HG03045 (cell line): ENCODE measurements around the gene PRSS56.
A peak's percentile ranks its signal among the peaks of the same experiment; 100 is the strongest.

Experiments
- ATAC-seq: cut with Tn5 transposase; IDR thresholded peaks from one replicate; pipeline ENCODE4 v1.9.1; 2021; ENCODE audit warnings: mild to moderate bottlenecking, moderate library complexity; ENCODE audit not compliant: unreplicated experiment

The PRSS56 gene

GRCh38 chr2:232540441-232541041 is 20.4 kb downstream of the PRSS56 start:
- no peak for ATAC-seq

DNA sequence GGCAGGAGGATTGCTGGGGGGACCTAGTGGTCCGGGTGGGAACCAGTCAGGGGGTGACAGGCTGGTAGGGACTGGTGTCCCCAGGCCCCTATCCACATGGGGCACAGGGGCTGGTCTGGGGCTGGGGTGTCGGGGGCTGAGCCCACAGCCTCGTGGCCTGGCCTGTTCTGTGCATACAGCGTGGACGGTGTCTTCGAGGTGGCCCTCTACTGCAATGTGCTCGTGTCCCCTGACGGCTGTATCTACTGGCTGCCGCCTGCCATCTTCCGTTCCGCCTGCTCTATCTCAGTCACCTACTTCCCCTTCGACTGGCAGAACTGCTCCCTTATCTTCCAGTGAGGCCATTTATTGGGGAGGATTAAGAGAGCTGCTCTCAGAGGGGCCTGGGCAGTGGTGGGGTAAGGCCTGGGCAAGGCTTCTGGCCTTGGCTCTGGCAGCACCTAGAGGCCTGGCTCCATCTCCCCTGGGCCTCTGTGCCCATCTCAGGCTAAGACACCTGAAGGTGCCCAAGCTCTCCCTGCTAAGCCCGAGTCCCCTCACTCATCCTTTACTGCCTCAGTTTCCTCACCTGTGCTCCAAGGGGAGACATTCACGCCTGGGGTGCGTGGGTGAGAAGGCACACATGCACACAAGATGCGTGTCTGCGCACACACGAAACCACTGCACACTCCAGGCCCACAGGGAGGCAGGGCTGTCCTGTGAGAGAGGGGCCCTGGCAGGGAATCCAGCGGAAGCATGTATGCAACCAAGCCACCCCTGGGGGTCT is 21.2 kb downstream of the PRSS56 start:
- no peak for ATAC-seq

GRCh38 chr2:232541961-232542714 is 21.9 kb downstream of the PRSS56 start:
- no peak for ATAC-seq

DNA sequence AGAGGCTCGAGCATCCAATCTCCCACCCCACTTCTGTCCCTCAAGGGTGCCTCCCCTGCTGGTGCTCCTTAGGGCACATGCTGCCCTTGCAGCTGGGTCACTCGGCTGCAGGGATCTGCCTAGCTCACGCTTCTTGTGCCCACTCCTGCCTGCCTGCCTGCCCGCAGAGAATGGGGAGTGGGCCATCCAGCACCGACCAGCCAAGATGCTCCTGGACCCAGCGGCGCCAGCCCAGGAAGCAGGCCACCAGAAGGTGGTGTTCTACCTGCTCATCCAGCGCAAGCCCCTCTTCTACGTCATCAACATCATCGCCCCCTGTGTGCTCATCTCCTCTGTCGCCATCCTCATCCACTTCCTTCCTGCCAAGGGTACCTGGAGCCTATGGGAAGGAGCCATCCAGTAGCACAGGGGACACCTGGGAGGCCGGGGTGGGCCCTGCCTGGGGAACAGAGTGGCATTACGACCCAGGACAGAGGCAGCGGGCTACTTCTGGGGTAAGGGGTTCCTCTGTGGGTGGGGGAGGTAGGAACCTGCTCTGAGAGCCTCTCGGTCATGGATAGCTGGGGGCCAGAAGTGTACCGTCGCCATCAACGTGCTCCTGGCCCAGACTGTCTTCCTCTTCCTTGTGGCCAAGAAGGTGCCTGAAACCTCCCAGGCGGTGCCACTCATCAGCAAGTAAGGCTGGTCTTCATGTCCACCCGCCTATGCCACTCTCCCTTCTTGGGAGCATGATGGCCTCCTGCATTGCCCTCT is 22.7 kb downstream of the PRSS56 start:
- ATAC-seq, result no peak

DNA sequence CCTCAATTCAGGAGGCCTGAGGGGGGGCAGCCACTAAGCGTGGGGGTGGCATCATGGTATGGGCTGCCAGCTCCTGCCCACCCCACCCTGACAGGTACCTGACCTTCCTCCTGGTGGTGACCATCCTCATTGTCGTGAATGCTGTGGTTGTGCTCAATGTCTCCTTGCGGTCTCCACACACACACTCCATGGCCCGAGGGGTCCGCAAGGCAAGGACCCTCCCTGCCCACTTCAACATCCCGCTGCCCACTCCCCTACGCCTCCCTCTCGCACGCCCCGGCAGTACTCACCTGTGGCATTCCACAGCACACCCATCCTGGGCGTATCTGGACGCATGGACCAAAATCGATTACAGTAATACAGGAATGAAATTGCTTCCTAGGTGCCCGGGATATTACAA is 23.3 kb downstream of the PRSS56 start:
- no peak for ATAC-seq

DNA sequence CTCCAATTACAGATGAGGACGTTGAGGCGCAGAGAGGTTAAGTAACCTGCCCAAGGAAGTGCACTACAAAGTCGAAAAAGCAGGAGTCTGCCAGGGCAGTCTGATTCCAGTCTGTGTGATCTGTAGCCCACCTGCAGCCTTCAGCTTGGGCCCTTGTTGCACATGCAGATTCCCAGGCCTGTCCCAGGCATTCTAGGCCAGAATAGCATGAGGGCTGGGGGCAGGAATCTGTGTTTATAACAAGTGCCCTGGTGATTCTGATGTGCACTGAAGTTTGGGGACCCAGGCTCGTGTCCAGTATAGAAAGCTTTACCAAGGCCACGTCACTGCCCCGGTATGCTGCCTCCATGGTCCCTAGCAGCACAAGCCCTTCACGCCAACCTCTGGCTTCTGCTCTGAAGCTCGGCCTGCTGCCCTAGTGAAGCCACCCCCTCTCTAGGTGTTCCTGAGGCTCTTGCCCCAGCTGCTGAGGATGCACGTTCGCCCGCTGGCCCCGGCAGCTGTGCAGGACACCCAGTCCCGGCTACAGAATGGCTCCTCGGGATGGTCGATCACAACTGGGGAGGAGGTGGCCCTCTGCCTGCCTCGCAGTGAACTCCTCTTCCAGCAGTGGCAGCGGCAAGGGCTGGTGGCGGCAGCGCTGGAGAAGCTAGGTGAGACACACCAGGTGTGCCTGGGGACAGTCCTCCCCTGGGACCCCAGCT is 23.9 kb downstream of the PRSS56 start:
- no peak for ATAC-seq

DNA sequence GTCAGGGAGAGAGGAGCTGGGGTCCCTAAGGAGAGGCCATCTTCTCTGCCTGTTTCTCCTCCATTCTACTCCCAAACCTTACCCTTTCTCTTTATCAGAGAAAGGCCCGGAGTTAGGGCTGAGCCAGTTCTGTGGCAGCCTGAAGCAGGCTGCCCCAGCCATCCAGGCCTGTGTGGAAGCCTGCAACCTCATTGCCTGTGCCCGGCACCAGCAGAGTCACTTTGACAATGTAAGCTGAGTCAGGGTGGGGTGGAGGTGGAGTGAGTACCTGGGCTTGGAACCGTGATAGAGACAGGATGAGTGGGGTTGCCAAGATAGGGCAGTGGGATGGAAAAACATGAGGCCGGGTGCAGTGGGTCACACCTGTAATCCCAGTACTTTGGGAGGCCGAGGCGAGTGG is 24.5 kb downstream of the PRSS56 start:
- no peak for ATAC-seq

DNA sequence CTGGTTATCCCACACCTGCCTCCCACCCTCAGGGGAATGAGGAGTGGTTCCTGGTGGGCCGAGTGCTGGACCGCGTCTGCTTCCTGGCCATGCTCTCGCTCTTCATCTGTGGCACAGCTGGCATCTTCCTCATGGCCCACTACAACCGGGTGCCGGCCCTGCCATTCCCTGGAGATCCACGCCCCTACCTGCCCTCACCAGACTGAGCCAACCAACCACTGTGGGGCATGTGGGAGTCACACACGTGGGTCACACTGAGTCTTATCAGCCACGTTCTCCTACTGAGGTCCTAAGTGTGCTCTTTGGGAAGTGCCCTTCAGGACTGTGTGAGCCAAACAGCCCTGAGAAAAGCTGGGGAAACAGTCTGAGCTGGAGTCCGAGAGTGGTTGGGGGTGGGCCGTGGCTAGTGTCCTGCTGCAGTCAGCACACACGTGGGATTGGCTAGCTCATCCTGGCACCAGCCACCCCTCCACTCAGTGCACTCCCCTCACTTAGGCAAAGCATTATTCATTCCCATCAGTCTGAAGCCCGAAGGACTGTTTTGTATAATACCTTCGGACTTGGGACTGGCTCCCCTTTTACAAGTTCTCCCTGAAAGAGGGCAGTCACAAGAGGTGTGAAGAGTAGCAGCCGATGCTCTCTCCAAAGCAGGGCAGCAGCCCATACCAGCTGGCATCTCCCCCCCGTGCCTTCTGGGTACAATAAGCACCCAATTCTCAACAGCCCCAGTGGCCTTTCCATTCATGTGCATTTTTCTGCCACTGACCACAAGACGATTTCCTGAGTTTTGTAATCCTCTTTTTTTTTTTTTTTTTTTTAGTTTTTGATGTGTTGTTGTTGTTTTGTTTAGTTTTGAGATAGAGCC is 25.6 kb downstream of the PRSS56 start:
- no peak for ATAC-seq

GRCh38 chr2:232547991-232548390 is 27.8 kb downstream of the PRSS56 start:
- ATAC-seq, result no peak

DNA sequence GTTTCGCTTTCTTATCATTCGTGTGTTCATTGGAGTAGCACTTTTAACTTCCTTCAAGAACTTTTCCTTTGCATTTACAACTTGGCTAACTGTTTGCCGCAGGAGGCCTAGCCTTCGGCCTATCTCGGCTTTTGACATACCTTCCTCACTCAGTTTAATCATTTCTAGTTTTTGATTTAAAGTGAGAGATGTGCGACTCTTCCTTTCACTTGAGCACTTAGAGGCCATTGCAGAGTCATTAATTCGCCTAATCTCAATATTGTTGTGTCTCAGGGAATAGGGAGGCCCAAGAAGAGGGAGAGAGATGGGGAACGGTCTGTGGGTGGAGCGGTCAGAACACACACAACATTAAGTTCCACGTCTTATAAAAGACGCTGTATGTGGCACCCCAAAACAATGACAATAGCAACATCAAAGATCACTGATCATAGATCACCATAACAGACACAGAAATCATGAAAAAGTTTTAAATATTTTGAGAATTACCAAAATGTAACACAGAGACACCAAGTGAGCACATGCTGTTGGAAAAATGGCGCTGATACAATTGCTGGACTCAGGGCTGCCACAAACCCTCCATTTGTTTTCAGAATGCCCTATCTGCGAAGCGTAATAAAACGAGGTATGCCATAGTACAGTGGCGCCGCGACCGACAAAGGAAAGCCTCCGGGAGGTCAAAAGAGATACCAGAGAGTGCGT is 29.6 kb downstream of the PRSS56 start:
- no peak for ATAC-seq

GRCh38 chr2:232550354-232551249 is 30.4 kb downstream of the PRSS56 start, which contains the start of the genes EIF4E2 and TIGD1:
EIF4E2 (plus strand) TSS chr2:232550689; CDS start chr2:232550725, 36 bp downstream.
TIGD1 (minus strand) TSS chr2:232550557; CDS start chr2:232549882, 675 bp downstream.
- ATAC-seq, result peak; percentile 92

GRCh38 chr2:232551250-232551638 is 31.1 kb downstream of the PRSS56 start:
- ATAC-seq, result no peak

- ATAC-seq, result no peak
Measured at GRCh38 chr2:232551776-232552175, 31.6 kb downstream of the PRSS56 start.

DNA sequence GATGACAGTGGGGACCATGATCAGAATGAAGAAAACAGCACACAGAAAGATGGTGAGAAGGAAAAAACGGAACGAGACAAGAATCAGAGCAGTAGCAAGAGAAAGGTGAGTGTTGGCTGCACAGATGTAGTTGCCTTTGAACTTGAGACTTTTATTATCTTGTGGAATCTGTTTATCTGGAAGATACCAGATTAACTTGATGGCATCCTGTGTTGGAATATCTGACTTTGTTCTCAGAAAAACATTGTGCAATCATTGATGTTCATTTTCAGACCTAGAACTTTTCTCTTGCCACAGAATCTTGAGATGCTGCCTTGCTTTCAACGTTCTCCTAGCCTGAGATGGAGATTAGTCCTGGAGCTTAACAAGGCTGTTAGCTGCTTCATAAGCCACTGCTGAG is 36.2 kb downstream of the PRSS56 start:
- ATAC-seq, result no peak

GRCh38 chr2:232562515-232563151 is 42.4 kb downstream of the PRSS56 start:
- no peak for ATAC-seq

- no peak for ATAC-seq
Measured at GRCh38 chr2:232563580-232563979, 43.4 kb downstream of the PRSS56 start.

DNA sequence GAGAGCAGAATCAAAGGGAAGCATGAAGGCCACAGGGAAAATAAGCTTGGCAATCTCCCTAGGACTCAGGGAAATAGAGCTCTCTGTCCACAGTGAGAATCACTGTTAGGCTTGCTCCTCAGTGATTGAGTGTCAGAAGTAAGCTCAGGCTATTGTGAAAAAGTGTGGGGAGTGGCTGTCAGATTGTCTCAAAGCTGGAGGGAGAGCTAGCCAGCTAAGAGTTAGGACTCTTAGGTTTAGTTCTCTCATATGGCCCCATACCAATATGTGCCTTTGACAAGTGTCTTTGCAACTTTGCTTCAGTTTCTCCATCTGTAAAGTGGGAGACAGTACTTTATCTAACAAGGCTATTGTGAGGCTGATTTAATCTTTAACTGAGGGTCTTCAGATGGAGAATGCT is 47.5 kb downstream of the PRSS56 start:
- no peak for ATAC-seq
